SK-N-MC (cell line): ENCODE measurements around the gene KIFC3.
"Not testable (repeated sequence)": the region's sequence is repeated elsewhere in the genome, so short reads cannot be mapped to it uniquely, and the experiment has no call there.

Source experiments
- DNase-seq: peaks from one replicate; pipeline ENCODE4 v3.0.0-alpha.2; 2011; ENCODE audit warnings: low read depth, low spot score
- H3K27ac ChIP-seq: fragments of 200-600 bp; sonication (generic); 2 replicates; pipeline ENCODE4 v1.5.1; 2016; ENCODE audit warnings: mixed run types
- H3K36me3 ChIP-seq: fragments of 200-600 bp; sonication (generic); 2 replicates; pipeline ENCODE4 v1.6.1; 2017; ENCODE audit warnings: antibody characterized with exemption, low read length, mixed read lengths; ENCODE audit not compliant: insufficient read depth
- H3K4me3 ChIP-seq: fragments of 200-600 bp; sonication (generic); 2 replicates; pipeline ENCODE4 v1.5.1; 2016
- H3K9ac ChIP-seq: fragments of 200-600 bp; sonication (generic); 2 replicates; pipeline ENCODE4 v1.8.0; 2017; ENCODE audit warnings: mixed run types, mixed read lengths; ENCODE audit not compliant: insufficient read length
- H3K9me3 ChIP-seq: fragments of 200-600 bp; sonication (generic); 2 replicates; pipeline ENCODE4 v1.6.1; 2017; ENCODE audit warnings: low read depth, mild to moderate bottlenecking, antibody characterized with exemption, low read length, moderate library complexity, mixed read lengths
- EZH2 ChIP-seq: fragments of 200-600 bp; sonication (generic); IDR thresholded peaks from one replicate; pipeline ENCODE4 v1.6.1; 2017; ENCODE audit warnings: antibody characterized with exemption
- FOXP2 ChIP-seq: optimal IDR thresholded peaks from 2 replicates; pipeline ENCODE3; 2011; ENCODE audit warnings: mild to moderate bottlenecking, moderate library complexity; ENCODE audit not compliant: insufficient read depth; ENCODE audit errors: extremely low read length, control extremely low read depth
- POLR2AphosphoS5 ChIP-seq: IDR thresholded peaks from 2 replicates; pipeline ENCODE4 v1.6.1; 2012; ENCODE audit warnings: mild to moderate bottlenecking, low read depth, low read length, borderline replicate concordance

Gene KIFC3

DNA sequence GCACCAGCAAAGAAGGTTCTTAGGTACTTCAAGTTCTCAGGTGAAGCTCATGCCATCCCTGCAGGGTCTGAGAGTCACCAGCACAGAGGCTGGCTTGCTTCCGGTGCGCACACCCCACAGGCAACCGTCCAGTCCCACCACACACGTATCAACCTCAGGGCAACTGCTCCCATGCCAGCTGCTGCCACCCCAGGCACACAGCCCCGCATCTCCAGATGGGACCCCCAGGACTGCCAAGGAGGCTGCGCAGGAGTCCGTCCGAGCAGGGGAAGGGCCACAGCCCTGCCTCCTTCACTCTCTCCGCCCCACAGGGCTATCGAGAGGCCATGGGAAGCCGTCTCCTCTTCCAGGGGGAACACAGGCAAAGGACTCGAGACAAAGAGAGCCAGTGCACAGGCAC lies 13.3 kb downstream of the KIFC3 start:
- no peaks in the 10 kb centered on the region for H3K9me3 ChIP-seq
- DNase-seq = no peak
- H3K36me3 ChIP-seq = peaks cover 9% of the 10 kb centered on the region; the same call in 1 of the 2 replicates
- TF ChIP-seq FOXP2 = no peak
- no peak for TF ChIP-seq EZH2
- TF ChIP-seq POLR2AphosphoS5 = no peak
- H3K4me3 ChIP-seq = no peak overlapping the region
- no peak overlapping the region for H3K27ac ChIP-seq
- no peak overlapping the region for H3K9ac ChIP-seq

- H3K36me3 ChIP-seq = peaks cover 9% of the 10 kb centered on the region; the same call in 1 of the 2 replicates
- no peak overlapping the region for H3K4me3 ChIP-seq
- no peak overlapping the region for H3K9ac ChIP-seq
- TF ChIP-seq POLR2AphosphoS5 (no peak), FOXP2 (no peak), EZH2 (no peak)
- no peaks in the 10 kb centered on the region for H3K9me3 ChIP-seq
- DNase-seq = no peak
- no peak overlapping the region for H3K27ac ChIP-seq
These were observed 13.9 kb downstream of the KIFC3 start for GRCh38 chr16:57788252-57788841.

DNA sequence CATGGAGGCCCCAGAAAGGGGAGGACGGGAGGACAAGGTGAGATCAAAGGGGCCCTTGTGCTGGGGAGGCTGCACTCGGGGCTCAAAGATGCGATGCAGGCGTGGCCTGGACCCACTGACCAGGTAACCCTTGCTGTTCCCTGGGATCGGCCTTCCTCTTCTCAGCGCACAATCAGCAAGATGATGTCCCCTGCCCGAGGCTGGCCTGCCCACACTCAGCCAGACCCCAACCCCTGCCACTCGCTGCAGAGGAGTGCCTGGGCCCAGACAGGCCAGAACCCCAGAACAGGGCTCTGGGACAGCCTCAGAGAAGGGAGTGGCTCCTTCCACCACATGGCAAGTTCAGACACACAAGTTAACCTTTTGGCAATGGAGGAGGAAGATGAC lies 14.8 kb downstream of the KIFC3 start:
- H3K27ac ChIP-seq = no peak overlapping the region

GRCh38 chr16:57786632-57787518 lies 15.4 kb downstream of the KIFC3 start:
- Histone ChIP-seq H3K4me3 (no peak overlapping the region), H3K9me3 (no peaks in the 10 kb centered on the region), H3K36me3 (peaks cover 9% of the 10 kb centered on the region; the same call in 1 of the 2 replicates), H3K27ac (no peak overlapping the region), H3K9ac (no peak overlapping the region)
- TF ChIP-seq POLR2AphosphoS5 (no peak), FOXP2 (no peak), EZH2 (no peak)
- no peak for DNase-seq

More for the DNA sequence above, 14.8 kb downstream of the KIFC3 start:
- no peak for TF ChIP-seq POLR2AphosphoS5
- no peak for TF ChIP-seq EZH2
- no peak for TF ChIP-seq FOXP2
- H3K9me3 ChIP-seq = no peaks in the 10 kb centered on the region
- no peak overlapping the region for H3K4me3 ChIP-seq
- H3K36me3 ChIP-seq = peaks cover 9% of the 10 kb centered on the region; the same call in 1 of the 2 replicates
- DNase-seq = no peak
- no peak overlapping the region for H3K9ac ChIP-seq

DNA sequence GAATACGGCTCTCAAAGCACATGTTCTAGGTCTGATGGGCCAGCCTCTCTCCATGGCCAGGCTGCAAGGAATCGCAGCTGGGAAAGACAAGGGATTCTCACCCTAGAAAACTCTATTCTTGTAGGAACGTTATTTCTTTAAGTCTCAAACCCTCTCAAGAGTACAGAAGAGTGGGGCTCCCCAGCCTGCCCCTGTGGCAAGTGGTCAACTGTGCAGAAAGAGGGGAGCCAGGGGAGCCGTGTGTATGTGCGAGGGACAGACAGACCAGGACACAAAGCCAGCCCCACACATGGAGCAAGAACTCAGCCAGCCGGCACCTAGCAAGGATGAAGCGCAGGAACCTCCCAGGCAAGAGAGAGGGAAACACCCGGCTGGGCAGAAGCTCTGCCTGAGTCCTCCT lies 16.4 kb downstream of the KIFC3 start:
- H3K36me3 ChIP-seq = peaks cover 6% of the 10 kb centered on the region; the same call in 1 of the 2 replicates
- TF ChIP-seq POLR2AphosphoS5 (no peak), FOXP2 (no peak), EZH2 (no peak)
- H3K9ac ChIP-seq = no peak overlapping the region
- H3K9me3 ChIP-seq = no peaks in the 10 kb centered on the region
- H3K27ac ChIP-seq = no peak overlapping the region
- H3K4me3 ChIP-seq = no peak overlapping the region
- DNase-seq = no peak

DNA sequence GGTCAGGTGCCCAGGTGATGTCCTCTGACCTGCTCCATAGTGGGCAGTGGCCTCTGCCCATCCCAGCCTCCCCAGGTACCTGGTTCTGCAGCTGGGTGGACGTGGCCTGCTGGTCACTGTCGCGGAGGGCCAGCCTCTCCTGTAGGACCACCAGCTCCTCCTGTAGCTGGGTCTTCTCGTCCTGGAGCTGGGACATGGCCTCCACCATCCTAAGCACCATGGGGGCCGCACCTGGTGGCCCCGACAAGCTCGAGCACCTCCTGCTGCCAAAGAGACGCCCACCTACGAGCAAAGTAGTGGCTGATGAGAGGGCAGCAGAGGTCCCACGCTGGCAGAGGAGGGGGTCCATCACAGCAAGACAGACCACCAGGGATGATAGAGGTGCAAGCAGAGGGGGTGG lies 16.9 kb downstream of the KIFC3 start:
- no peak overlapping the region for H3K9ac ChIP-seq
- TF ChIP-seq POLR2AphosphoS5 = no peak
- TF ChIP-seq FOXP2 = no peak
- TF ChIP-seq EZH2 = no peak
- H3K27ac ChIP-seq = no peak overlapping the region
- no peaks in the 10 kb centered on the region for H3K9me3 ChIP-seq
- H3K4me3 ChIP-seq = no peak overlapping the region
- no peak for DNase-seq
- peaks cover 1% of the 10 kb centered on the region; the same call in 1 of the 2 replicates for H3K36me3 ChIP-seq

DNA sequence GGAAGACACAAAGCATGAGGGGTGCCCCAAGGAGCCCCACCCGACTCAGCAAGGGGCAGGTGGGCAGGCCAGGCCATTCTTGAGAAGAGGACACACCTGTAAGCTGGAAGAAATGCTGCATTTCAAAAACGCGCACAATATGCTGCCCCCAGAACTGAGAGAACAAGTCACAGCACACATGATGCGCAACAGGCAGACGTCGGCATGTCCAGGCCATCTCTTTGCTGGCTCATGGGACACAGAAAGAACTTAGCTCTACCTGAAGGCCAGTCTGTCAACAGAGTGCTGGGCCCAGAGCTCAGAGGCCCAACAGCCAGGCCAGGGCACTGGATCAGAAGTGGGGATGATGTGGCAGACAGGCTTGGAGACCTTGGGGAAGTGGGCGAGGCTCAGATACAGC lies 18.0 kb downstream of the KIFC3 start:
- Histone ChIP-seq H3K36me3 (no peaks in the 10 kb centered on the region; the same call in 1 of the 2 replicates), H3K27ac (no peak overlapping the region)

DNA sequence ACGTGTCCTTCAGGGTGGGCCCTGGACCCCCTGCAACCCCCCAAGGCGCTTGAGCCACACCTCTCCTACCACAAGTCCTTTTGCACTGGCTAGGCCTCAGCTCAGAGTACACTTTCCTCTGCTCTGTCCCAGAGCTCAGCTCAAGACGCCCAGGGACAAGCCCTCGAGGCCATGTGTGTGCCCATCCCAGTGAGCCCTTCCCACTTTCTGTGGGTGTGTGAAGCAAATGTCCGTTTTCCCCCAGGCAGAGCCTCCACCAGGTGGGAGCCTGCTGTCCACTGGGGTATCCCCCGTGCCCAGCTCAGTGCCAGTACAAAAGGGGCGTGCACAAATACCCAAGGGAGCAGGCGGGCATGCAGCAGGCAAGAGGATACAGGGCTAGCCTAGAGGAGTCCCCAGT lies 18.4 kb downstream of the KIFC3 start:
- no peaks in the 10 kb centered on the region for H3K9me3 ChIP-seq
- no peak overlapping the region for H3K27ac ChIP-seq
- no peak overlapping the region for H3K4me3 ChIP-seq
- DNase-seq = no peak
- no peaks in the 10 kb centered on the region; the same call in 1 of the 2 replicates for H3K36me3 ChIP-seq
- no peak overlapping the region for H3K9ac ChIP-seq
- TF ChIP-seq POLR2AphosphoS5 = no peak
- no peak for TF ChIP-seq EZH2
- TF ChIP-seq FOXP2 = no peak

More for the DNA sequence above, 18.0 kb downstream of the KIFC3 start:
- DNase-seq = no peak
- TF ChIP-seq POLR2AphosphoS5 = no peak
- TF ChIP-seq EZH2 = no peak
- no peak for TF ChIP-seq FOXP2
- H3K9ac ChIP-seq = no peak overlapping the region
- H3K9me3 ChIP-seq = no peaks in the 10 kb centered on the region
- H3K4me3 ChIP-seq = no peak overlapping the region

- DNase-seq = no peak
- Histone ChIP-seq H3K36me3 (no peaks in the 10 kb centered on the region; the same call in 1 of the 2 replicates), H3K27ac (0 out of 2 replicates have a peak overlapping the region, but pooled peaks have one; percentile 11), H3K4me3 (no peak overlapping the region), H3K9ac (no peak overlapping the region), H3K9me3 (no peaks in the 10 kb centered on the region)
- TF ChIP-seq EZH2 (no peak), FOXP2 (no peak)
These were observed 19.2 kb downstream of the KIFC3 start for GRCh38 chr16:57783116-57783515.

- not testable (repeated sequence) for DNase-seq, H3K9ac ChIP-seq, H3K36me3 ChIP-seq, H3K4me3 ChIP-seq, H3K9me3 ChIP-seq
- H3K27ac ChIP-seq = 0 out of 2 replicates have a peak overlapping the region, but pooled peaks have one; percentile 11
These were observed 19.7 kb downstream of the KIFC3 start for GRCh38 chr16:57782607-57783055.
